ENCODE measurements around the gene BLM. TPM values are rescaled to one million over a fixed set of nuclear protein-coding genes. Genes with fewer than 3 reads are reported as not detected.

Gene BLM
- polyA plus RNA-seq, 1 of the 3 experiments (the other 2 are of a cell fraction) = 2.7 TPM

DNA sequence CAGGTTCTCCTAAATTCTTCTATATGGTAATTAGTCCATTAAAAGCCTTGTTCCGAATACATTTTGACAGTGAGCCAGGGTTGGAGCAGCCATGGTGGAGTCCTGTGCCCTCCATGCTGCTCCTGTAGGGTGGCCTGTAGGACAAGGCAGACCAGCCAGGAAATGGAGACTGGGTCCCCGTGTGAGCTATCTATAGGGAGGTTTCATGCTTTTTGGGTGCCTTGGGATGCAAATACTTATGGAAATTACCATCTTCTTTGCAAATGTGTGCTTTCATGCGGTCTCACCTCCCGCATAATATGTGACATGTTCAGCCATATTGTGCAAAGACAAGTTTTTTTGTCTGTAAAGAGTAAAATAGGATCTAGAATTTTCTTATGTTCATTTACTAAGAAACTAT, 93.2 kb downstream of the BLM start (continued):
- TF ChIP-seq, protein P1, sequence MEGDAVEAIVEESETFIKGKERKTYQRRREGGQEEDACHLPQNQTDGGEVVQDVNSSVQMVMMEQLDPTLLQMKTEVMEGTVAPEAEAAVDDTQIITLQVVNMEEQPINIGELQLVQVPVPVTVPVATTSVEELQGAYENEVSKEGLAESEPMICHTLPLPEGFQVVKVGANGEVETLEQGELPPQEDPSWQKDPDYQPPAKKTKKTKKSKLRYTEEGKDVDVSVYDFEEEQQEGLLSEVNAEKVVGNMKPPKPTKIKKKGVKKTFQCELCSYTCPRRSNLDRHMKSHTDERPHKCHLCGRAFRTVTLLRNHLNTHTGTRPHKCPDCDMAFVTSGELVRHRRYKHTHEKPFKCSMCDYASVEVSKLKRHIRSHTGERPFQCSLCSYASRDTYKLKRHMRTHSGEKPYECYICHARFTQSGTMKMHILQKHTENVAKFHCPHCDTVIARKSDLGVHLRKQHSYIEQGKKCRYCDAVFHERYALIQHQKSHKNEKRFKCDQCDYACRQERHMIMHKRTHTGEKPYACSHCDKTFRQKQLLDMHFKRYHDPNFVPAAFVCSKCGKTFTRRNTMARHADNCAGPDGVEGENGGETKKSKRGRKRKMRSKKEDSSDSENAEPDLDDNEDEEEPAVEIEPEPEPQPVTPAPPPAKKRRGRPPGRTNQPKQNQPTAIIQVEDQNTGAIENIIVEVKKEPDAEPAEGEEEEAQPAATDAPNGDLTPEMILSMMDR (IDR thresholded peaks at IDR 0.05) = no peak
- TF ChIP-seq ELF1 (IDR thresholded peaks at IDR 0.05) = no peak
- TF ChIP-seq EZH2phosphoT487 (IDR thresholded peaks at IDR 0.05; ENCODE audit: borderline replicate concordance, low read depth) = no peak

DNA sequence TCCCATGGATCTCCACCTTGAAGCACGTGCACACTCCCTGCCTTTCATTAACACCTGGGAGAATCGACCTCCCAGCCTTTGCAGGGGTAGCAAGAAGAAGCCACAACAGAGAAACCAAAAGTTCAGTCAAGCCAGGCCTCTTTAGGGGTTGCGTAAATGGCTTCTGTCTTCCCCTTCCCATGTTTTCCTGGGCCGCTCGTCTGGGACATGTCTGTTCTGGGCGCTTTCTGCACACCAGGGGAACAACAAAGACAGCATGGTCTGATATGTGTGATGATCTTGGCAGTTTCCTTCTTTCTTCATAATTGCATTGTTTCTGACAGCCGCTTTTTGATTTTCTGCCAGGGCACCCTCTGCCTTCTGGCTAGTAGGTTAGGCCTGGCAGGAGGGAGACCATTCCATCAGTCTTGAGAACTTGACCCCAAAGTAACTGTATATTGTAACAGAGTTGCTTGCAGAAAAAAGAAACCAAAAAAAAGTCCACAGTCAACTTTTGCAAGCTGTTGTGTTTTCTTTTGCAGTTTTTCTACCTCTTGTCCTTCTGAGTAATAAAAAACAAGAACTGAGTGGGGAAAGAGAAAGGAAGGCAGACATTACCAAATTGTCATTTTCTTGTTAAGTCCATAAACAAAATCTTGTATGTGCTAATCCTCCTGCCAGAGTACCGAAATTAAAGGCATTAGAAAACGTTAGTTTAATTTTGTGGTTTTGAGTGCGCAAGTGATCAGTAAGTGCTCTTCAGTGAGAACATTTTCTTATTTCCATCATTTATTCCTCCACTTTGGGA, 95.2 kb downstream of the BLM start:
- H3K9ac ChIP-seq = no peak overlapping the region
- no peak for DNase-seq
- H3K9me3 ChIP-seq = no peaks in the 10 kb centered on the region
- H3F3A ChIP-seq (replicated peaks; ENCODE audit: insufficient read depth) = no peaks in the 10 kb centered on the region
- CTCF ChIA-PET = interaction anchor here (0.7 kb wide), 1 partner anchor 74 kb away, joined by 3 read pairs; no protein-coding TSS in a partner anchor
- no peaks in the 10 kb centered on the region for H4K20me1 ChIP-seq (ENCODE audit: insufficient read depth)
- H3K4me1 ChIP-seq (ENCODE audit: control insufficient read depth in 1 of 2, insufficient read depth in 2 of 2, low read depth in 1 of 2, low read length in 1 of 2) = no peaks in the 10 kb centered on the region
- H3K27ac ChIP-seq (ENCODE audit: low read depth in 2 of 2, low read length in 1 of 2) = no peak overlapping the region
- H3K27me3 ChIP-seq (ENCODE audit: insufficient read depth) = no peaks in the 10 kb centered on the region
- H3K4me2 ChIP-seq = no peak overlapping the region
- H3K4me3 ChIP-seq (ENCODE audit: low read depth in 2 of 2, low read length in 1 of 2) = no peak overlapping the region
- POLR2A ChIA-PET = interaction anchor here (0.6 kb wide), 1 partner anchor 120 kb away, joined by 3 read pairs; the partner anchor contains the start of gene HDDC3
- no peak overlapping the region for H2AFZ ChIP-seq (ENCODE audit: low read depth)
- TF ChIP-seq, protein P2, sequence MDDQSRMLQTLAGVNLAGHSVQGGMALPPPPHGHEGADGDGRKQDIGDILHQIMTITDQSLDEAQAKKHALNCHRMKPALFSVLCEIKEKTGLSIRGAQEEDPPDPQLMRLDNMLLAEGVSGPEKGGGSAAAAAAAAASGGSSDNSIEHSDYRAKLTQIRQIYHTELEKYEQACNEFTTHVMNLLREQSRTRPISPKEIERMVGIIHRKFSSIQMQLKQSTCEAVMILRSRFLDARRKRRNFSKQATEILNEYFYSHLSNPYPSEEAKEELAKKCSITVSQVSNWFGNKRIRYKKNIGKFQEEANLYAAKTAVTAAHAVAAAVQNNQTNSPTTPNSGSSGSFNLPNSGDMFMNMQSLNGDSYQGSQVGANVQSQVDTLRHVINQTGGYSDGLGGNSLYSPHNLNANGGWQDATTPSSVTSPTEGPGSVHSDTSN (IDR thresholded peaks at IDR 0.05) = no peak
- no peak for TF ChIP-seq POLR2AphosphoS5 (IDR thresholded peaks at IDR 0.05; ENCODE audit: low read depth, low read length)
- no peak for TF ChIP-seq RAD21 (IDR thresholded peaks at IDR 0.05; ENCODE audit: low read length)
- TF ChIP-seq FOXJ3 (CRISPR knock-in tag; IDR thresholded peaks at IDR 0.05) = no peak
- TF ChIP-seq SIN3A (IDR thresholded peaks at IDR 0.05; ENCODE audit: borderline replicate concordance, low read depth, low read length) = no peak
- no peak for TF ChIP-seq ELF1 (IDR thresholded peaks at IDR 0.05)
- TF ChIP-seq, protein P3, sequence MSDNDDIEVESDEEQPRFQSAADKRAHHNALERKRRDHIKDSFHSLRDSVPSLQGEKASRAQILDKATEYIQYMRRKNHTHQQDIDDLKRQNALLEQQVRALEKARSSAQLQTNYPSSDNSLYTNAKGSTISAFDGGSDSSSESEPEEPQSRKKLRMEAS (IDR thresholded peaks at IDR 0.05; ENCODE audit: low read depth) = no peak
- no peak for TF ChIP-seq RCOR1 (IDR thresholded peaks at IDR 0.05; ENCODE audit: low read length)
- TF ChIP-seq, protein P4, sequence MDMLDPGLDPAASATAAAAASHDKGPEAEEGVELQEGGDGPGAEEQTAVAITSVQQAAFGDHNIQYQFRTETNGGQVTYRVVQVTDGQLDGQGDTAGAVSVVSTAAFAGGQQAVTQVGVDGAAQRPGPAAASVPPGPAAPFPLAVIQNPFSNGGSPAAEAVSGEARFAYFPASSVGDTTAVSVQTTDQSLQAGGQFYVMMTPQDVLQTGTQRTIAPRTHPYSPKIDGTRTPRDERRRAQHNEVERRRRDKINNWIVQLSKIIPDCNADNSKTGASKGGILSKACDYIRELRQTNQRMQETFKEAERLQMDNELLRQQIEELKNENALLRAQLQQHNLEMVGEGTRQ (IDR thresholded peaks at IDR 0.05; ENCODE audit: borderline replicate concordance, low read depth, low read length) = no peak
- TF ChIP-seq, protein P5, sequence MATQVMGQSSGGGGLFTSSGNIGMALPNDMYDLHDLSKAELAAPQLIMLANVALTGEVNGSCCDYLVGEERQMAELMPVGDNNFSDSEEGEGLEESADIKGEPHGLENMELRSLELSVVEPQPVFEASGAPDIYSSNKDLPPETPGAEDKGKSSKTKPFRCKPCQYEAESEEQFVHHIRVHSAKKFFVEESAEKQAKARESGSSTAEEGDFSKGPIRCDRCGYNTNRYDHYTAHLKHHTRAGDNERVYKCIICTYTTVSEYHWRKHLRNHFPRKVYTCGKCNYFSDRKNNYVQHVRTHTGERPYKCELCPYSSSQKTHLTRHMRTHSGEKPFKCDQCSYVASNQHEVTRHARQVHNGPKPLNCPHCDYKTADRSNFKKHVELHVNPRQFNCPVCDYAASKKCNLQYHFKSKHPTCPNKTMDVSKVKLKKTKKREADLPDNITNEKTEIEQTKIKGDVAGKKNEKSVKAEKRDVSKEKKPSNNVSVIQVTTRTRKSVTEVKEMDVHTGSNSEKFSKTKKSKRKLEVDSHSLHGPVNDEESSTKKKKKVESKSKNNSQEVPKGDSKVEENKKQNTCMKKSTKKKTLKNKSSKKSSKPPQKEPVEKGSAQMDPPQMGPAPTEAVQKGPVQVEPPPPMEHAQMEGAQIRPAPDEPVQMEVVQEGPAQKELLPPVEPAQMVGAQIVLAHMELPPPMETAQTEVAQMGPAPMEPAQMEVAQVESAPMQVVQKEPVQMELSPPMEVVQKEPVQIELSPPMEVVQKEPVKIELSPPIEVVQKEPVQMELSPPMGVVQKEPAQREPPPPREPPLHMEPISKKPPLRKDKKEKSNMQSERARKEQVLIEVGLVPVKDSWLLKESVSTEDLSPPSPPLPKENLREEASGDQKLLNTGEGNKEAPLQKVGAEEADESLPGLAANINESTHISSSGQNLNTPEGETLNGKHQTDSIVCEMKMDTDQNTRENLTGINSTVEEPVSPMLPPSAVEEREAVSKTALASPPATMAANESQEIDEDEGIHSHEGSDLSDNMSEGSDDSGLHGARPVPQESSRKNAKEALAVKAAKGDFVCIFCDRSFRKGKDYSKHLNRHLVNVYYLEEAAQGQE (IDR thresholded peaks at IDR 0.05; ENCODE audit: low read depth, low read length) = no peak
- TF ChIP-seq EZH2phosphoT487 (IDR thresholded peaks at IDR 0.05; ENCODE audit: borderline replicate concordance, low read depth) = no peak
- TF ChIP-seq TCF12 (IDR thresholded peaks at IDR 0.05) = no peak
- TF ChIP-seq JUND (IDR thresholded peaks at IDR 0.05) = no peak
- TF ChIP-seq GABPA (IDR thresholded peaks at IDR 0.05; ENCODE audit: low read depth) = no peak
- TF ChIP-seq FOSL2 (IDR thresholded peaks at IDR 0.05; ENCODE audit: borderline replicate concordance, low read depth) = no peak
- TF ChIP-seq, protein P1 (IDR thresholded peaks at IDR 0.05) = no peak
- TF ChIP-seq YY1 (IDR thresholded peaks at IDR 0.05; ENCODE audit: low read depth) = no peak
- no peak for TF ChIP-seq NRF1 (IDR thresholded peaks at IDR 0.05; ENCODE audit: low read depth, low read length)
- WGBS (ENCODE audit: low lambda C conversion rate) = 92% methylated on average over 10 of the region's 10 CpGs
- H3K9me2 ChIP-seq = no peaks in the 10 kb centered on the region
- peaks cover 2 to 4% of the 10 kb centered on the region in 2 experiments for H3K36me3 ChIP-seq (replicated peaks in 1 of 2; ENCODE audit: control insufficient read depth in 1 of 2, insufficient read depth in 2 of 2, low read length in 1 of 2)
- no peaks in the 10 kb centered on the region for H3K79me2 ChIP-seq (ENCODE audit: insufficient read depth)

Measured in SK-N-SH (cell line).